ENCODE data around the gene GRHL1.

Gene GRHL1

DNA sequence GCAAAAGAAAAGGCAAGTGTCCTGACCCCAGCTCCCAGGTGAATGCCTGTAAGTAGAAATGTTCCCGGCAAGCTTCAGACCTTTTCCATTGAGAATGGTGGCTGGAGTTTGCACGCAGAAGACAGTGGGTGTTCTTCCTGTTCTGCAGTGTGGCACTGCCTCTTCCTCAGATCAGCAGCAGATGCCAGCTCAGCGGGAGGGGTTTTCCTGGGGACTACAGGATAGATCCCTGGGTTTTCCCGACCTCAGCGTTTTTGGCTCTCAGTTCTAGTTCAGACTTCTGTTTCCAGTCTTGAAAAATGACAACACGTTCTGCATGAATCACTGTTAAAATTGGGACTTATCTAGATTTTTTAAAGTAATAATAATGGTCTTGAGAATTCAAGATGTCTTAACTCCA lies 39.2 kb downstream of the GRHL1 start:
- Histone ChIP-seq H3K4me3 (ENCODE audit: low read length) (no peak overlapping the region), H3F3A (ENCODE audit: insufficient read depth, low read length) (no peaks in the 10 kb centered on the region), H3K4me1 (ENCODE audit: low read length) (no peaks in the 10 kb centered on the region; the same call in 1 of the 2 replicates), H3K4me2 (ENCODE audit: low read depth, low read length) (no peak overlapping the region), H3K9ac (ENCODE audit: low read length) (no peak overlapping the region), H3K27ac (ENCODE audit: low read length) (no peak overlapping the region), H3K27me3 (replicated peaks; ENCODE audit: insufficient read depth, low read length) (no peaks in the 10 kb centered on the region), H4K20me1 (ENCODE audit: insufficient read depth, low read length) (no peaks in the 10 kb centered on the region), H3K79me2 (ENCODE audit: low read length) (no peaks in the 10 kb centered on the region), H2AFZ (ENCODE audit: low read length) (no peak overlapping the region), H3K9me3 (replicated peaks; ENCODE audit: insufficient read depth, low read length) (no peaks in the 10 kb centered on the region), H3K9me2 (replicated peaks; ENCODE audit: insufficient read depth, low read length) (no peaks in the 10 kb centered on the region), H3K36me3 (replicated peaks; ENCODE audit: insufficient read depth, low read length) (no peaks in the 10 kb centered on the region)
- DNase-seq: no peak
- TF ChIP-seq EZH2phosphoT487 (IDR thresholded peaks at IDR 0.05; ENCODE audit: low read length) (no peak), EZH2 (optimal IDR thresholded peaks at IDR 0.05; ENCODE audit: low read depth, low read length) (no peak)
- TF ChIP-seq, protein P1, sequence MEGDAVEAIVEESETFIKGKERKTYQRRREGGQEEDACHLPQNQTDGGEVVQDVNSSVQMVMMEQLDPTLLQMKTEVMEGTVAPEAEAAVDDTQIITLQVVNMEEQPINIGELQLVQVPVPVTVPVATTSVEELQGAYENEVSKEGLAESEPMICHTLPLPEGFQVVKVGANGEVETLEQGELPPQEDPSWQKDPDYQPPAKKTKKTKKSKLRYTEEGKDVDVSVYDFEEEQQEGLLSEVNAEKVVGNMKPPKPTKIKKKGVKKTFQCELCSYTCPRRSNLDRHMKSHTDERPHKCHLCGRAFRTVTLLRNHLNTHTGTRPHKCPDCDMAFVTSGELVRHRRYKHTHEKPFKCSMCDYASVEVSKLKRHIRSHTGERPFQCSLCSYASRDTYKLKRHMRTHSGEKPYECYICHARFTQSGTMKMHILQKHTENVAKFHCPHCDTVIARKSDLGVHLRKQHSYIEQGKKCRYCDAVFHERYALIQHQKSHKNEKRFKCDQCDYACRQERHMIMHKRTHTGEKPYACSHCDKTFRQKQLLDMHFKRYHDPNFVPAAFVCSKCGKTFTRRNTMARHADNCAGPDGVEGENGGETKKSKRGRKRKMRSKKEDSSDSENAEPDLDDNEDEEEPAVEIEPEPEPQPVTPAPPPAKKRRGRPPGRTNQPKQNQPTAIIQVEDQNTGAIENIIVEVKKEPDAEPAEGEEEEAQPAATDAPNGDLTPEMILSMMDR (IDR thresholded peaks at IDR 0.05; ENCODE audit: low read length): no peak

DNA sequence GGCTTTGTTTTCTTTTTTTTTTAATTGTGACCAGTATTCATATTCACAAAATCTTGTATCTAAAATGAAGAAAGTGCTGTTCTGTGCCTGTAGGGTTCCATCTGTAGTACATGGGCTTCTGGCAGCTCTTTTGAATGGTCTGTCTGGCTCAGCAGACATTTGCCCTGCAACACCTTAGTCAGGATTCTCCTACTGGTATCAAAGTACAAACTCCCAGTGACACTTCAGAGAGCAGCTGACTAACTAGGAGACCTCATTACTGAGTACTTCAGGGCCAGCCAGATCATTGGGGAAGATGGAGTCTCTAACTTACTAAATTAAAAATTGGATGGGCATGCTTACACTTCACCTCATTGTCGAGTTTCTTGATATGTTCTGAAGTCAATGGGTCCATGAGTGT lies 39.7 kb downstream of the GRHL1 start:
- no peak overlapping the region for H3K9ac ChIP-seq (ENCODE audit: low read length)
- no peaks in the 10 kb centered on the region; the same call in 1 of the 2 replicates for H3K4me1 ChIP-seq (ENCODE audit: low read length)
- no peak overlapping the region for H3K4me2 ChIP-seq (ENCODE audit: low read depth, low read length)
- no peak overlapping the region for H2AFZ ChIP-seq (ENCODE audit: low read length)
- no peaks in the 10 kb centered on the region for H3K36me3 ChIP-seq (replicated peaks; ENCODE audit: insufficient read depth, low read length)
- H3F3A ChIP-seq (ENCODE audit: insufficient read depth, low read length): no peaks in the 10 kb centered on the region
- TF ChIP-seq EZH2phosphoT487 (IDR thresholded peaks at IDR 0.05; ENCODE audit: low read length) (no peak), EZH2 (optimal IDR thresholded peaks at IDR 0.05; ENCODE audit: low read depth, low read length) (no peak)
- TF ChIP-seq, protein P1 (IDR thresholded peaks at IDR 0.05; ENCODE audit: low read length): no peak
- no peaks in the 10 kb centered on the region for H3K9me3 ChIP-seq (replicated peaks; ENCODE audit: insufficient read depth, low read length)
- H3K4me3 ChIP-seq (ENCODE audit: low read length): no peak overlapping the region
- no peaks in the 10 kb centered on the region for H3K9me2 ChIP-seq (replicated peaks; ENCODE audit: insufficient read depth, low read length)
- no peaks in the 10 kb centered on the region for H3K27me3 ChIP-seq (replicated peaks; ENCODE audit: insufficient read depth, low read length)
- DNase-seq: no peak
- H3K79me2 ChIP-seq (ENCODE audit: low read length): no peaks in the 10 kb centered on the region
- H3K27ac ChIP-seq (ENCODE audit: low read length): no peak overlapping the region
- no peaks in the 10 kb centered on the region for H4K20me1 ChIP-seq (ENCODE audit: insufficient read depth, low read length)

DNA sequence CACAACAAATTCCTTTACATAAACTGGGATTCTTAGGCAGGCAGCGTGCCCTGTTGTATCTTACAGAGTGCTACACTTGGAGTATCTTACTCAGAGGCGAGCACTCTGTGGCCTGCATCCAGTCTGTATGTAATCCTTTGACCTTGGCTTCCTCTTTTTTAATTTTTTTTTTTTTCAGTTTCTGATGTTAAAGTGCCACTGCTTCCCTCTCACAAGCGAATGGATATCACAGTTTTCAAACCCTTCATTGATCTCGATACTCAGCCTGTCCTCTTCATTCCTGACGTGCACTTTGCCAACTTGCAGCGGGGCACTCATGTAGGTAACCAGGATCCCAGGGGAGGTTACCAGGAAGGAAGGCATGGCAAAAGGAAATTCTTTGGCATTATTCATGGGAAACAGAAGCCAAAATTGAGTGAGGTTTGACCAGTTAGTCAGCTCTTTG lies 40.4 kb downstream of the GRHL1 start:
- Histone ChIP-seq H3K27me3 (replicated peaks; ENCODE audit: insufficient read depth, low read length) (no peaks in the 10 kb centered on the region), H4K20me1 (ENCODE audit: insufficient read depth, low read length) (no peaks in the 10 kb centered on the region), H2AFZ (ENCODE audit: low read length) (no peak overlapping the region), H3K27ac (ENCODE audit: low read length) (no peak overlapping the region), H3K4me2 (ENCODE audit: low read depth, low read length) (no peak overlapping the region), H3K4me1 (ENCODE audit: low read length) (no peaks in the 10 kb centered on the region; the same call in 1 of the 2 replicates), H3F3A (ENCODE audit: insufficient read depth, low read length) (no peaks in the 10 kb centered on the region), H3K9me3 (replicated peaks; ENCODE audit: insufficient read depth, low read length) (no peaks in the 10 kb centered on the region), H3K79me2 (ENCODE audit: low read length) (no peaks in the 10 kb centered on the region), H3K4me3 (ENCODE audit: low read length) (no peak overlapping the region), H3K36me3 (replicated peaks; ENCODE audit: insufficient read depth, low read length) (no peaks in the 10 kb centered on the region), H3K9me2 (replicated peaks; ENCODE audit: insufficient read depth, low read length) (no peaks in the 10 kb centered on the region), H3K9ac (ENCODE audit: low read length) (no peak overlapping the region)
- DNase-seq: no peak
- no peak for TF ChIP-seq EZH2phosphoT487 (IDR thresholded peaks at IDR 0.05; ENCODE audit: low read length)
- TF ChIP-seq, protein P1 (IDR thresholded peaks at IDR 0.05; ENCODE audit: low read length): no peak
- TF ChIP-seq EZH2 (optimal IDR thresholded peaks at IDR 0.05; ENCODE audit: low read depth, low read length): no peak
